ENCODE data around the gene NOX5. TPM values are rescaled to one million over a fixed set of nuclear protein-coding genes. Genes with fewer than 3 reads are reported as not detected.

Gene NOX5
- total RNA-seq, 2 donors from 2014 or later = 0.54 to 0.92 TPM

DNA sequence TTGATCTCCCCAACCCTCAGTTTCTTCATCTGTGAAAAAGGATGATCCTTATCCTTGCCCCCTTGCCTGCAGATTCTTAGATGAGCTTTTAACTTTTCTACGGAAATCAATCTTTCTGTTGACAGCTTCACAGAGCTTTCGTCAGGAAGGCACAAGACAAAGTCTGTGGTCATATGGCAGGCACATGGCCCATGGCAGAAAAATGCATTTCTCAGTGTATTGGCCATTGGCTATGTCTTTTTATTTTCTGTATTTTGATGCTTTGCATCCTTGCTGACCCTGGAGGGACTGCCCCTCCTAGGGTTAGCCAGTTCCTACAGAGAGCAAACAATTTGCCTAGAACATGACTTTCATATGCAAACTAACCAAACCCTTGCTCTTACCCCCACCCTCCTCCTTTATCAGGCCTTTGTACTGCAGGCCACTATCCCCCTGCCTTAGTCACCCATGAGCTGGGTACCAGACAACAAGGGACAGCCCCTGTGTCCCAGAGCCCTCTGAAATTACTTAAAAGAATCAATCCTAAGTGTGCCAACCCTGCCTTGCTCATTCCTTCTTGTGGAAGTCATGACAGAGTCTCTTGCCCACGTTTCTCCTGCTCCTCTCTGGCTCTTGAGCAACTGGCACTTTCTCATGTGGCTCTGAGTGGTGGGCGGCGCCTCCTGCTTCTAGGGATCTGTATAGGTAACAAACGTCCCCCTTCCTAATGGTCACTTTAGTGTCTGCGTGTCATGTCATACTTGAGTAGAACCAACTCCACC is 24.1 kb upstream of the NOX5 start:
- no peaks in the 10 kb centered on the region for H3K9me3 ChIP-seq
- H3K27me3 ChIP-seq (replicated peaks; ENCODE audit: insufficient read depth) = no peaks in the 10 kb centered on the region
- ATAC-seq (ENCODE audit: insufficient number of reproducible peaks, low FRiP score, low read depth) = no peak
- H3K4me3 ChIP-seq = no peak overlapping the region
- no peak overlapping the region for H3K27ac ChIP-seq
- TF ChIP-seq, protein P1, sequence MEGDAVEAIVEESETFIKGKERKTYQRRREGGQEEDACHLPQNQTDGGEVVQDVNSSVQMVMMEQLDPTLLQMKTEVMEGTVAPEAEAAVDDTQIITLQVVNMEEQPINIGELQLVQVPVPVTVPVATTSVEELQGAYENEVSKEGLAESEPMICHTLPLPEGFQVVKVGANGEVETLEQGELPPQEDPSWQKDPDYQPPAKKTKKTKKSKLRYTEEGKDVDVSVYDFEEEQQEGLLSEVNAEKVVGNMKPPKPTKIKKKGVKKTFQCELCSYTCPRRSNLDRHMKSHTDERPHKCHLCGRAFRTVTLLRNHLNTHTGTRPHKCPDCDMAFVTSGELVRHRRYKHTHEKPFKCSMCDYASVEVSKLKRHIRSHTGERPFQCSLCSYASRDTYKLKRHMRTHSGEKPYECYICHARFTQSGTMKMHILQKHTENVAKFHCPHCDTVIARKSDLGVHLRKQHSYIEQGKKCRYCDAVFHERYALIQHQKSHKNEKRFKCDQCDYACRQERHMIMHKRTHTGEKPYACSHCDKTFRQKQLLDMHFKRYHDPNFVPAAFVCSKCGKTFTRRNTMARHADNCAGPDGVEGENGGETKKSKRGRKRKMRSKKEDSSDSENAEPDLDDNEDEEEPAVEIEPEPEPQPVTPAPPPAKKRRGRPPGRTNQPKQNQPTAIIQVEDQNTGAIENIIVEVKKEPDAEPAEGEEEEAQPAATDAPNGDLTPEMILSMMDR (IDR thresholded peaks at IDR 0.05) = no peak
- no peak for DNase-seq (ENCODE audit: low spot score)
- peaks cover 0 to 9% of the 10 kb centered on the region in 2 donors for H3K4me1 ChIP-seq (ENCODE audit: control insufficient read depth in 1 of 2, low read depth in 2 of 2)
- no peaks in the 10 kb centered on the region for H3K36me3 ChIP-seq

DNA sequence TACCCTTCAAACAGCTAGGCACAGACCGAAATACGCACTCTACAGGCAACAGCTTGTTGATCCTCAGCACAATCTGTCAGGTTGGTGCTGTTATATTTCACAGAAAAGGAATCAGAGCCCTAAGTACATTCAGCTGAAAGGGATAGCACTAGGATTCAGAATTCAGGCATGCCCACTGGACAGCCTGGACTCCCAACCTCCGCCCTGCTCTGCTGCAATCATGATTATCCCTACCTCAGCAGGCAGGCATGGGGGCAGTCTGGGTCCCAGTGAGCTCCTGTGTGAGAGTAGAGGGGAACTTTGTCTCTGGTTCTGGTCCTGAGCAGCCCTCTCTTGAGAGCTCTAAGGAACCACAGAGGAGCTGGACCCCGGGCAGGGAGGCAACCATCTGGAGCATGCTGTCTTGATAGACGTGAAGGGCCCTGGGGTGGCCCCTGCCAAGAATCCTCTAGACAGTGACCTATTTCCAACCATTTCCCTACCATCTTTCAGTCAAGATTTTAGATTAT is 23.4 kb upstream of the NOX5 start:
- Histone ChIP-seq H3K36me3 (no peaks in the 10 kb centered on the region), H3K27ac (no peak overlapping the region), H3K4me1 (ENCODE audit: control insufficient read depth in 1 of 2, low read depth in 2 of 2) (peaks cover 0 to 9% of the 10 kb centered on the region in 2 donors), H3K4me3 (no peak overlapping the region), H3K27me3 (replicated peaks; ENCODE audit: insufficient read depth) (no peaks in the 10 kb centered on the region), H3K9me3 (no peaks in the 10 kb centered on the region)
- TF ChIP-seq, protein P1 (IDR thresholded peaks at IDR 0.05) = no peak
- DNase-seq (ENCODE audit: low spot score) = no peak
- no peak for ATAC-seq (ENCODE audit: insufficient number of reproducible peaks, low FRiP score, low read depth)

DNA sequence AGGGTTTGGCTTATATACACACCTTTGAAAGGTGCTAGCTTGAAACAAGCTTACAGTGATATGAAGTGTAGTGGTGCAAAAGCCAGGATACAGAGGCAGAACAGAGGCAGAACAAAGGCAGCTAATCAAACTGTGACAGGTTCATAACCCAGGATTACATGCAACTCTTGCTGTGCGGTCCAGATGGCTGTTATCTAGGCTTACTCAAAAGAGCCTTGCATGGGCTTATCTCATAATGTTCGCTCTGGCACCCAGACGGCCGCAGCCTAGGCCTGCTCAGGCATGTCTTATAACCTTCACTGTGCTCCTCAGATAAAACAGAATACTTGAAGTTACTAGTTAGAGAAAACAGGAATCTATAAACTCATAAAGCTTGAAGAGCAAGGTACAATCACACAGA is 22.8 kb upstream of the NOX5 start:
- Histone ChIP-seq H3K4me3 (no peak overlapping the region), H3K9me3 (no peaks in the 10 kb centered on the region), H3K27ac (no peak overlapping the region), H3K27me3 (replicated peaks; ENCODE audit: insufficient read depth) (no peaks in the 10 kb centered on the region), H3K36me3 (no peaks in the 10 kb centered on the region), H3K4me1 (ENCODE audit: control insufficient read depth in 1 of 2, low read depth in 2 of 2) (peaks cover 0 to 9% of the 10 kb centered on the region in 2 donors)
- ATAC-seq (ENCODE audit: insufficient number of reproducible peaks, low FRiP score, low read depth) = no peak
- TF ChIP-seq, protein P1 (IDR thresholded peaks at IDR 0.05) = no peak
- no peak for DNase-seq (ENCODE audit: low spot score)

DNA sequence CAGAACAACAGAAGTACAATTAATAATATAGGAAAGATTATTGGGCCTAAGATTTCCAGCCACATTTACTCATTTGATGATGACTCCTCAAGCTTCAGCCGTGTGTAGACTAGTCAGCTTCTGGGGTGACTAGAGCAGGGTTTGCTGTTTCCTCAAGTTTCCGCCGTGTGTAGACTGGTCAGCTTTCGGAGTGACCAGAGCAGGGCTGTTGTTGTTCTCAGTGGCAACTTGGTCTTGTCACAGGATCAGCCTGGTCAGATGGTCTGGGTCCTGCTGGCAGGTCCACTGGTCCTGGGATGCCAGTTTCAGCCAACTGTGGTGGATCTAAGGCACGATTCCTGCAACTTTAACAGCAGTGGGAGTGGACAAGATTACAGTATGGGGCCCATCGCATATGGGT is 21.8 kb upstream of the NOX5 start:
- no peaks in the 10 kb centered on the region for H3K9me3 ChIP-seq
- no peaks in the 10 kb centered on the region for H3K27me3 ChIP-seq (replicated peaks; ENCODE audit: insufficient read depth)
- TF ChIP-seq, protein P1 (IDR thresholded peaks at IDR 0.05) = no peak
- H3K4me1 ChIP-seq (ENCODE audit: control insufficient read depth in 1 of 2, low read depth in 2 of 2) = peaks cover 0 to 9% of the 10 kb centered on the region in 2 donors
- no peaks in the 10 kb centered on the region for H3K36me3 ChIP-seq
- DNase-seq (ENCODE audit: low spot score) (no peak), ATAC-seq (ENCODE audit: insufficient number of reproducible peaks, low FRiP score, low read depth) (no peak)
- H3K4me3 ChIP-seq = no peak overlapping the region
- no peak overlapping the region for H3K27ac ChIP-seq

DNA sequence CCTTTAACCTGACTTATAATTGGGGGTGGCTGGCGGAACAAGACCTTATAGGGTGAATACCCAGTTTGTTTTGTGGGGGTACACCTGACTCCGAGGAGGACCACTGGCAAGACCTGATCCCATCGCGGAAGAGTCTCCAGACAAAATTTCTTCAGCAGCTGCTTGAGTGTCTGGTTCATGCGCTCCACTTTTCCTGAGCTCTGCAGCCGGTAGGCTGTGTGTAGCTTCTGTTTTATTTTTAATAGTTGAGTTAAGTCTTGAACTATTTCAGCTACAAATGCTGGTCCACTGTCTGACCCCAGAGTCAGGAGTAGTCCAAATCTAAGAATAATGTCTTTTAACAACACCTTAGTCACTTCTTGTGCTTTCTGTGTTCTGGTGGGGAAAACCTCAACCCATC is 21.2 kb upstream of the NOX5 start:
- DNase-seq (ENCODE audit: low spot score) (no peak), ATAC-seq (ENCODE audit: insufficient number of reproducible peaks, low FRiP score, low read depth) (no peak)
- Histone ChIP-seq H3K36me3 (no peaks in the 10 kb centered on the region), H3K4me1 (ENCODE audit: control insufficient read depth in 1 of 2, low read depth in 2 of 2) (peaks cover 0 to 9% of the 10 kb centered on the region in 2 donors), H3K27ac (no peak overlapping the region), H3K4me3 (no peak overlapping the region), H3K9me3 (no peaks in the 10 kb centered on the region), H3K27me3 (replicated peaks; ENCODE audit: insufficient read depth) (no peaks in the 10 kb centered on the region)
- TF ChIP-seq, protein P1 (IDR thresholded peaks at IDR 0.05) = no peak
